ENCODE results near the gene ERBB4.

Gene ERBB4

GRCh38 chr2:211469664-211470059 lies 1068.9 kb downstream of the ERBB4 start:
- no peak overlapping the region for H3K27ac ChIP-seq (ENCODE audit: low read length)
- no peak overlapping the region for H3K4me2 ChIP-seq (ENCODE audit: low read depth, low read length)
- no peak overlapping the region for H3K9ac ChIP-seq (ENCODE audit: low read length)
- TF ChIP-seq CTCF (IDR thresholded peaks at IDR 0.05; ENCODE audit: low read length) = no peak
- H4K20me1 ChIP-seq (ENCODE audit: insufficient read depth, low read length) = no peaks in the 10 kb centered on the region
- no peaks in the 10 kb centered on the region for H3K27me3 ChIP-seq (replicated peaks; ENCODE audit: insufficient read depth, low read length)
- no peak for DNase-seq
- H3K9me3 ChIP-seq (replicated peaks; ENCODE audit: insufficient read depth, low read length) = no peaks in the 10 kb centered on the region
- no peaks in the 10 kb centered on the region for H3K79me2 ChIP-seq (ENCODE audit: low read length)
- no peaks in the 10 kb centered on the region for H3K9me2 ChIP-seq (replicated peaks; ENCODE audit: insufficient read depth, low read length)
- no peaks in the 10 kb centered on the region for H3K4me1 ChIP-seq (ENCODE audit: low read length)
- H3F3A ChIP-seq (ENCODE audit: insufficient read depth, low read length) = no peaks in the 10 kb centered on the region
- H2AFZ ChIP-seq (ENCODE audit: low read length) = no peak overlapping the region
- no peak overlapping the region for H3K4me3 ChIP-seq (ENCODE audit: low read length)
- H3K36me3 ChIP-seq (replicated peaks; ENCODE audit: insufficient read depth, low read length) = no peaks in the 10 kb centered on the region

- H3K27me3 ChIP-seq (replicated peaks; ENCODE audit: insufficient read depth, low read length) = no peaks in the 10 kb centered on the region
- H3K36me3 ChIP-seq (replicated peaks; ENCODE audit: insufficient read depth, low read length) = no peaks in the 10 kb centered on the region
- no peak overlapping the region for H3K4me2 ChIP-seq (ENCODE audit: low read depth, low read length)
- no peak for DNase-seq
- H3K9me2 ChIP-seq (replicated peaks; ENCODE audit: insufficient read depth, low read length) = no peaks in the 10 kb centered on the region
- no peak overlapping the region for H3K9ac ChIP-seq (ENCODE audit: low read length)
- H3K79me2 ChIP-seq (ENCODE audit: low read length) = no peaks in the 10 kb centered on the region
- no peaks in the 10 kb centered on the region for H4K20me1 ChIP-seq (ENCODE audit: insufficient read depth, low read length)
- no peaks in the 10 kb centered on the region for H3F3A ChIP-seq (ENCODE audit: insufficient read depth, low read length)
- no peak overlapping the region for H2AFZ ChIP-seq (ENCODE audit: low read length)
- no peak overlapping the region for H3K4me3 ChIP-seq (ENCODE audit: low read length)
- H3K9me3 ChIP-seq (replicated peaks; ENCODE audit: insufficient read depth, low read length) = no peaks in the 10 kb centered on the region
- H3K27ac ChIP-seq (ENCODE audit: low read length) = no peak overlapping the region
- H3K4me1 ChIP-seq (ENCODE audit: low read length) = no peaks in the 10 kb centered on the region
- TF ChIP-seq CTCF (IDR thresholded peaks at IDR 0.05; ENCODE audit: low read length) (no peak), EZH2phosphoT487 (IDR thresholded peaks at IDR 0.05; ENCODE audit: low read length) (no peak), EZH2 (optimal IDR thresholded peaks at IDR 0.05; ENCODE audit: low read depth, low read length) (no peak)
Measured at GRCh38 chr2:211468877-211469663, 1069.5 kb downstream of the ERBB4 start.

DNA sequence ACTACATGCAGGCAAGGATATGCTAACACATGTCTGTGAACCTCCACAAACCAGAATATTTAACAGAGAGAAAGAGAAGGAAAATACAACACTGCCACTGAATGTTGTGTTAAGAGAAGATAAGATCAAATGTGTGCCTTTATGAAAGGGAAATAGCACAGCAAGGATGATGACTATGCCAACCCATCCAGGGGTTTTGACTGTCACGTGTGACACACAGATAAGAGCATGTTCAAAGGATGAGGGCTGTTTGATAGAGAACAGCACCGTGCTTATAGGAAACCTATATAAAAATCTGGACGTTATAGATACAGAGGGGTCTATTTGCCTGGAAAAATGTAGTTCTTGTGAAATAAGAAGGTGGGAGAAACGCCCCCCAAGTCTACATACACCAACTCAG lies 1070.4 kb downstream of the ERBB4 start:
- TF ChIP-seq EZH2phosphoT487 (IDR thresholded peaks at IDR 0.05; ENCODE audit: low read length) = no peak
- no peak for TF ChIP-seq CTCF (IDR thresholded peaks at IDR 0.05; ENCODE audit: low read length)
- no peak for TF ChIP-seq EZH2 (optimal IDR thresholded peaks at IDR 0.05; ENCODE audit: low read depth, low read length)
- H3F3A ChIP-seq (ENCODE audit: insufficient read depth, low read length) = no peaks in the 10 kb centered on the region
- H3K4me3 ChIP-seq (ENCODE audit: low read length) = no peak overlapping the region
- no peak overlapping the region for H3K27ac ChIP-seq (ENCODE audit: low read length)
- no peak for DNase-seq
- no peaks in the 10 kb centered on the region for H3K79me2 ChIP-seq (ENCODE audit: low read length)
- H3K27me3 ChIP-seq (replicated peaks; ENCODE audit: insufficient read depth, low read length) = no peaks in the 10 kb centered on the region
- H3K36me3 ChIP-seq (replicated peaks; ENCODE audit: insufficient read depth, low read length) = no peaks in the 10 kb centered on the region
- H3K9me3 ChIP-seq (replicated peaks; ENCODE audit: insufficient read depth, low read length) = no peaks in the 10 kb centered on the region
- no peak overlapping the region for H3K4me2 ChIP-seq (ENCODE audit: low read depth, low read length)
- no peak overlapping the region for H2AFZ ChIP-seq (ENCODE audit: low read length)
- H3K4me1 ChIP-seq (ENCODE audit: low read length) = no peaks in the 10 kb centered on the region
- H3K9ac ChIP-seq (ENCODE audit: low read length) = no peak overlapping the region
- H4K20me1 ChIP-seq (ENCODE audit: insufficient read depth, low read length) = no peaks in the 10 kb centered on the region
- no peaks in the 10 kb centered on the region for H3K9me2 ChIP-seq (replicated peaks; ENCODE audit: insufficient read depth, low read length)

Data from MM.1S (cell line).